Activated T-cell treated with anti-CD3 and anti-CD28 coated beads for 24 hours (primary cell): ENCODE data around the gene BOC.

ENCODE experiments used
- DNase-seq: peaks from one replicate; pipeline ENCODE4 v3.0.0-alpha.2; 2020; ENCODE audit warnings: low read depth

The BOC gene

GRCh38 chr3:113225286-113225685, 13.9 kb downstream of the BOC start:
- no peak for DNase-seq

- DNase-seq: no peak
Observed at GRCh38 chr3:113226491-113226890, 15.1 kb downstream of the BOC start.

GRCh38 chr3:113227146-113227545, 15.8 kb downstream of the BOC start:
- DNase-seq: no peak

GRCh38 chr3:113228498-113229286, 17.3 kb downstream of the BOC start:
- no peak for DNase-seq

- no peak for DNase-seq
Observed at GRCh38 chr3:113231391-113231790, 20.0 kb downstream of the BOC start.

GRCh38 chr3:113231827-113232253, 20.5 kb downstream of the BOC start:
- no peak for DNase-seq

- no peak for DNase-seq
Observed at GRCh38 chr3:113232342-113232741, 21.0 kb downstream of the BOC start.

GRCh38 chr3:113233497-113233896, 22.1 kb downstream of the BOC start:
- DNase-seq: no peak

- no peak for DNase-seq
Observed at GRCh38 chr3:113234028-113234427, 22.7 kb downstream of the BOC start.

- no peak for DNase-seq
Observed at GRCh38 chr3:113234688-113235260, 23.4 kb downstream of the BOC start.

- DNase-seq: no peak
Observed at GRCh38 chr3:113238503-113238902, 27.1 kb downstream of the BOC start.

- DNase-seq: no peak
Observed at GRCh38 chr3:113240841-113241240, 29.5 kb downstream of the BOC start.

- no peak for DNase-seq
Observed at GRCh38 chr3:113241292-113242095, 30.1 kb downstream of the BOC start.

GRCh38 chr3:113242096-113242581, 30.8 kb downstream of the BOC start:
- no peak for DNase-seq

- DNase-seq: no peak
Observed at GRCh38 chr3:113243071-113243470, 31.7 kb downstream of the BOC start.

GRCh38 chr3:113243846-113244245, 32.5 kb downstream of the BOC start:
- DNase-seq: no peak

GRCh38 chr3:113245761-113246161, 34.4 kb downstream of the BOC start:
- DNase-seq: no peak

GRCh38 chr3:113247068-113247467, 35.7 kb downstream of the BOC start:
- no peak for DNase-seq

GRCh38 chr3:113247675-113248458, 36.5 kb downstream of the BOC start:
- no peak for DNase-seq

- no peak for DNase-seq
Observed at GRCh38 chr3:113249111-113249510, 37.8 kb downstream of the BOC start.

GRCh38 chr3:113249601-113250000, 38.2 kb downstream of the BOC start:
- no peak for DNase-seq

- DNase-seq: no peak
Observed at GRCh38 chr3:113250566-113250965, 39.2 kb downstream of the BOC start.
